Uterus (tissue), 2 donors: ENCODE results near the gene TH.

Source experiments
- POLR2A ChIP-seq, 2 donors: fragments of 450-650 bp; IDR thresholded peaks; one replicate each; pipeline ENCODE4 v1.6.1; 2016; ENCODE audit warnings: antibody characterized with exemption in 2 of 2, mild to moderate bottlenecking in 1 of 2, moderate library complexity in 1 of 2
- TF ChIP-seq, protein P1 (sequence below), 4 experiments: fragments of 200-600 bp in 2 of 4; fragments of 450-650 bp in 2 of 4; sonication (generic) in 2 of 4; IDR thresholded peaks; one replicate each; pipeline ENCODE4 v1.5.1; 2016 to 2019; ENCODE audit warnings: antibody characterized with exemption in 4 of 4, mild to moderate bottlenecking in 2 of 4, moderate library complexity in 1 of 4

DNA sequence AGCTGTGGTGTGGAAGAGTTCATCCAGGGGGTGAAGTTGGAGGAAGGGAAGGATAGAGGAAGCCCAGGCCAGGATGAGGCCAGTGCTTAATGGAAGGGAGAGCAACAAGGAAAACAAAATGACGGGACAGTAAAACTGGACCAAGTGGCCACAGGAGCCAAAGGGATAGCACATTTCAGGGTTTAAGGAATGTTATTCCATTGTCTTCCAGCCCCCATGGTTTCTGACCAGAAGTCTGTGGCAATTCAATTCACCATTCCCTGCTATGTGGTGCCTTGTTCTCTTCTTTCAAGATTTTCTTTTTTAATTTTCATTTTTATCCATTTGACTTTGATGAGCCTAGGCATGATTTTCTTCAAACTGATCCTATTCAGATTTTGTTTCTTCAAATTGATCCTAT lies 54.9 kb downstream of the TH start:
- no peak for TF ChIP-seq POLR2A (IDR thresholded peaks at IDR 0.05)
- TF ChIP-seq, protein P1, sequence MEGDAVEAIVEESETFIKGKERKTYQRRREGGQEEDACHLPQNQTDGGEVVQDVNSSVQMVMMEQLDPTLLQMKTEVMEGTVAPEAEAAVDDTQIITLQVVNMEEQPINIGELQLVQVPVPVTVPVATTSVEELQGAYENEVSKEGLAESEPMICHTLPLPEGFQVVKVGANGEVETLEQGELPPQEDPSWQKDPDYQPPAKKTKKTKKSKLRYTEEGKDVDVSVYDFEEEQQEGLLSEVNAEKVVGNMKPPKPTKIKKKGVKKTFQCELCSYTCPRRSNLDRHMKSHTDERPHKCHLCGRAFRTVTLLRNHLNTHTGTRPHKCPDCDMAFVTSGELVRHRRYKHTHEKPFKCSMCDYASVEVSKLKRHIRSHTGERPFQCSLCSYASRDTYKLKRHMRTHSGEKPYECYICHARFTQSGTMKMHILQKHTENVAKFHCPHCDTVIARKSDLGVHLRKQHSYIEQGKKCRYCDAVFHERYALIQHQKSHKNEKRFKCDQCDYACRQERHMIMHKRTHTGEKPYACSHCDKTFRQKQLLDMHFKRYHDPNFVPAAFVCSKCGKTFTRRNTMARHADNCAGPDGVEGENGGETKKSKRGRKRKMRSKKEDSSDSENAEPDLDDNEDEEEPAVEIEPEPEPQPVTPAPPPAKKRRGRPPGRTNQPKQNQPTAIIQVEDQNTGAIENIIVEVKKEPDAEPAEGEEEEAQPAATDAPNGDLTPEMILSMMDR (IDR thresholded peaks at IDR 0.05): no peak
